Gastrocnemius medialis (tissue), 4 donors: ENCODE results near the gene ACHE. TPM values are rescaled to one million over a fixed set of nuclear protein-coding genes. Genes with fewer than 3 reads are reported as not detected.
A peak's percentile ranks its signal among the peaks of the same experiment; 100 is the strongest.

ENCODE experiments used
- ATAC-seq, 2 donors: fragments of 150-250 bp; one replicate each; pipeline ENCODE4 v1.9.1; 2016
- DNase-seq, 2 donors: peaks; one replicate each; pipeline ENCODE4 v3.0.0-alpha.2; 2019
- H3K27ac ChIP-seq, 4 donors: fragments of 200-600 bp; sonication (generic); 1 replicate in 1 of 4; 2 replicates in 3 of 4; pipeline ENCODE4 v1.5.1; 2016 to 2018; ENCODE audit warnings: mild to moderate bottlenecking in 2 of 4, moderate library complexity in 1 of 4
- H3K27me3 ChIP-seq, 3 donors: fragments of 200-600 bp; sonication (generic) in 2 of 3; 1 replicate in 1 of 3; 2 replicates in 2 of 3; pipeline versions ENCODE4 v1.5.1 to v1.6.0; 2016 to 2019; ENCODE audit warnings: mild to moderate bottlenecking in 1 of 3, moderate library complexity in 1 of 3
- H3K36me3 ChIP-seq, 2 donors: fragments of 200-600 bp; sonication (generic) in 1 of 2; one replicate each; pipeline ENCODE4 v1.5.1; 2017 to 2018
- H3K4me1 ChIP-seq, 2 donors: fragments of 200-600 bp; sonication (generic) in 1 of 2; one replicate each; pipeline ENCODE4 v1.5.1; 2016 to 2017; ENCODE audit warnings: mild to moderate bottlenecking in 2 of 2
- H3K4me3 ChIP-seq, 4 donors: fragments of 200-600 bp; sonication (generic) in 3 of 4; 1 replicate in 1 of 4; 2 replicates in 3 of 4; pipeline ENCODE4 v1.5.1; 2016 to 2019; ENCODE audit warnings: mild to moderate bottlenecking in 2 of 4
- H3K9me3 ChIP-seq, 3 donors: fragments of 200-600 bp; sonication (generic) in 2 of 3; 1 replicate in 1 of 3; 2 replicates in 2 of 3; pipeline ENCODE4 v1.5.1; 2016 to 2019
- POLR2A ChIP-seq, 2 donors: fragments of 450-650 bp; IDR thresholded peaks; one replicate each; pipeline ENCODE4 v1.6.1; 2017; ENCODE audit warnings: antibody characterized with exemption in 2 of 2, mild to moderate bottlenecking in 2 of 2, moderate library complexity in 2 of 2
- in situ Hi-C, 4 donors: fragments of 200-750 bp; cut with MboI; loops; one replicate each; pipeline versions ENCODE4 v1.15.0 to v1.8.0; 2017; ENCODE audit warnings: low sequenced_read_pairs in 4 of 4
- intact Hi-C: fragments of 100-400 bp; cut with DNase I; formaldehyde crosslinking; loops from one replicate; pipeline ENCODE4 v1.15.1; 2023; ENCODE audit warnings: low total_unique reads
- total RNA-seq, 4 donors: library from RNA; depleted of rRNA; stranded (reverse); fragments of >200 nt; gene quantifications; one replicate each; pipeline versions ENCODE4 v1.1.0 to v1.2.3, GENCODE V29; 2016
- TF ChIP-seq, protein P1 (sequence below), 5 experiments: fragments of 450-650 bp in 3 of 5; fragments of 200-600 bp in 2 of 5; sonication (generic) in 2 of 5; IDR thresholded peaks in 4 of 5; conservative IDR thresholded peaks in 1 of 5; 1 replicate in 4 of 5; 2 replicates in 1 of 5; pipeline ENCODE4 v1.5.1; 2016 to 2019; ENCODE audit warnings: antibody characterized with exemption in 5 of 5, mild to moderate bottlenecking in 3 of 5, moderate library complexity in 3 of 5

ACHE gene
- total RNA-seq, 4 donors from 2014 or later, result 6.5 to 59.5 (median 11.4) TPM

- no peaks in the 10 kb centered on the region for H3K36me3 ChIP-seq
- ATAC-seq, result peak; percentile 63 to 77
- H3K4me3 ChIP-seq, result peak within 1 kb of the TSS; percentile 57 to 66 (median 63)
- in situ Hi-C loops, result loop anchor here in 3 of 4 donors (10.0 to 25.0 kb wide), 5 partner anchors 155 to 430 kb away; partner anchors contain the start of genes POP7 (in 2 of the 3), SPACDR (in 2 of the 3), EPO (in 1 of the 3) and FBXO24 (in 1 of the 3)
- H3K27ac ChIP-seq, result peak within 1 kb of the TSS; percentile 80 to 84 (median 83)
- H3K27me3 ChIP-seq, result peaks cover 3 to 7% (median 7%) of the 10 kb centered on the region in 3 donors
- peaks cover 3 to 18% of the 10 kb centered on the region in 2 donors for H3K4me1 ChIP-seq
- intact Hi-C loops, result loop anchor here (10.0 kb wide), 1 partner anchor 252 kb away; the partner anchor contains the start of gene MOSPD3
- peak; percentile 72 to 76 for DNase-seq
- TF ChIP-seq, protein P1, sequence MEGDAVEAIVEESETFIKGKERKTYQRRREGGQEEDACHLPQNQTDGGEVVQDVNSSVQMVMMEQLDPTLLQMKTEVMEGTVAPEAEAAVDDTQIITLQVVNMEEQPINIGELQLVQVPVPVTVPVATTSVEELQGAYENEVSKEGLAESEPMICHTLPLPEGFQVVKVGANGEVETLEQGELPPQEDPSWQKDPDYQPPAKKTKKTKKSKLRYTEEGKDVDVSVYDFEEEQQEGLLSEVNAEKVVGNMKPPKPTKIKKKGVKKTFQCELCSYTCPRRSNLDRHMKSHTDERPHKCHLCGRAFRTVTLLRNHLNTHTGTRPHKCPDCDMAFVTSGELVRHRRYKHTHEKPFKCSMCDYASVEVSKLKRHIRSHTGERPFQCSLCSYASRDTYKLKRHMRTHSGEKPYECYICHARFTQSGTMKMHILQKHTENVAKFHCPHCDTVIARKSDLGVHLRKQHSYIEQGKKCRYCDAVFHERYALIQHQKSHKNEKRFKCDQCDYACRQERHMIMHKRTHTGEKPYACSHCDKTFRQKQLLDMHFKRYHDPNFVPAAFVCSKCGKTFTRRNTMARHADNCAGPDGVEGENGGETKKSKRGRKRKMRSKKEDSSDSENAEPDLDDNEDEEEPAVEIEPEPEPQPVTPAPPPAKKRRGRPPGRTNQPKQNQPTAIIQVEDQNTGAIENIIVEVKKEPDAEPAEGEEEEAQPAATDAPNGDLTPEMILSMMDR (IDR thresholded peaks at IDR 0.05 in 4 of 5, conservative IDR thresholded peaks at IDR 0.05 in 1 of 5), result no peak
- peak in 1 of 2 donors; percentile 10 for TF ChIP-seq POLR2A (IDR thresholded peaks at IDR 0.05)
- H3K9me3 ChIP-seq, result no peaks in the 10 kb centered on the region
Observed at GRCh38 chr7:100867040-100867775, 28.5 kb downstream of the ACHE start, which contains the start of gene TRIP6. Gene TRIP6 (plus strand): TSS chr7:100867387. CDS start chr7:100867498, 111 bp downstream.

- intact Hi-C loops, result loop anchor here (10.0 kb wide), 1 partner anchor 252 kb away; the partner anchor contains the start of gene MOSPD3
- Histone ChIP-seq H3K36me3 (no peaks in the 10 kb centered on the region), H3K4me3 (peak overlapping the region; percentile 57 to 66 (median 63)), H3K9me3 (no peaks in the 10 kb centered on the region), H3K4me1 (peaks cover 3 to 18% of the 10 kb centered on the region in 2 donors), H3K27me3 (peaks cover 3 to 7% (median 7%) of the 10 kb centered on the region in 3 donors), H3K27ac (peak overlapping the region; percentile 80 to 84 (median 83))
- TF ChIP-seq, protein P1 (IDR thresholded peaks at IDR 0.05 in 4 of 5, conservative IDR thresholded peaks at IDR 0.05 in 1 of 5), result no peak
- no peak for DNase-seq
- in situ Hi-C loops, result loop anchor here in 3 of 4 donors (10.0 to 25.0 kb wide), 5 partner anchors 154 to 429 kb away; partner anchors contain the start of genes POP7 (in 2 of the 3), SPACDR (in 2 of the 3), EPO (in 1 of the 3) and FBXO24 (in 1 of the 3)
- no peak for ATAC-seq
Observed at GRCh38 chr7:100866729-100867039, 29.0 kb downstream of the ACHE start.

DNA sequence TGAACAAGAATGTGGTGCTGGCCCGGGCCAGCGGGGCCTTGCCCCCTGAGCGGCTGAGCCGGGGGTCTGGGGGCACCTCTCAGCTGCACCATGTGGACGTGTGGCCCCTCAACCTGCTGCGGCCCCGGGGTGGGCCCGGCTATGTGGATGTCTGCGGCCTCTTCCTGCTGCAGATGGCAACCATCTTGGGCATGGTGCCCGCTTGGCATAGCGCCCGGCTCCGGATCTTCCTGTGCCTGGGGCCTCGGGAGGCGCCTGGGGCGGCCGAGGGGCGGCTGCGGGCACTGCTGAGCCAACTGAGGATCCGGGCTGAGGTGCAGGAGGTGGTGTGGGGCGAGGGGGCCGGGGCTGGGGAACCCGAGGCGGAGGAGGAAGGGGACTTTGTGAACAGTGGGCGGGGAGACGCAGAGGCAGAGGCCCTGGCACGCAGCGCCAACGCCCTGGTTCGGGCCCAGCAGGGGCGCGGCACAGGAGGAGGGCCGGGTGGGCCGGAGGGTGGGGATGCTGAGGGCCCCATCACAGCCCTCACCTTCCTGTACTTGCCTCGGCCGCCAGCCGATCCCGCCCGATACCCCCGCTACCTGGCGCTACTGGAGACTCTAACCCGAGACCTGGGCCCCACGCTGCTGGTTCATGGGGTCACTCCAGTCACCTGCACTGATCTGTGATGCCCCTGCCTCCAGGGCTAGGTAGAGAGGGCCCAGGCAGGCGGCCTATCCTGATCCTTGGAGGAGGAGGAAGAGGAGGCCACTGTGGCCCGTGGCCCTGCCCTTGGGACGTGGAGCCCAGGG, 29.6 kb downstream of the ACHE start:
- peak overlapping the region; percentile 80 to 84 (median 83) for H3K27ac ChIP-seq
- TF ChIP-seq, protein P1 (IDR thresholded peaks at IDR 0.05 in 4 of 5, conservative IDR thresholded peaks at IDR 0.05 in 1 of 5), result no peak
- no peak for TF ChIP-seq POLR2A (IDR thresholded peaks at IDR 0.05)
- no peaks in the 10 kb centered on the region for H3K36me3 ChIP-seq
- H3K9me3 ChIP-seq, result no peaks in the 10 kb centered on the region
- H3K27me3 ChIP-seq, result peaks cover 3 to 7% (median 7%) of the 10 kb centered on the region in 3 donors
- DNase-seq (peak in 1 of 2 donors; percentile 74), ATAC-seq (peak; percentile 18 to 26)
- intact Hi-C loops (loop anchor here (10.0 kb wide), 1 partner anchor 251 kb away; the partner anchor contains the start of gene MOSPD3), in situ Hi-C loops (loop anchor here in 3 of 4 donors (10.0 to 25.0 kb wide), 5 partner anchors 154 to 429 kb away; partner anchors contain the start of genes POP7 (in 2 of the 3), SPACDR (in 2 of the 3), EPO (in 1 of the 3) and FBXO24 (in 1 of the 3))
- H3K4me1 ChIP-seq, result peaks cover 3 to 18% of the 10 kb centered on the region in 2 donors
- H3K4me3 ChIP-seq, result peak overlapping the region; percentile 57 to 66 (median 63)

- Histone ChIP-seq H3K36me3 (no peaks in the 10 kb centered on the region), H3K4me3 (peak overlapping the region in 2 of 4 donors; percentile 65 to 66), H3K4me1 (peaks cover 3 to 18% of the 10 kb centered on the region in 2 donors), H3K27me3 (peaks cover 3 to 7% (median 7%) of the 10 kb centered on the region in 3 donors), H3K9me3 (no peaks in the 10 kb centered on the region), H3K27ac (no peak overlapping the region)
- intact Hi-C loops (loop anchor here (10.0 kb wide), 1 partner anchor 251 kb away; the partner anchor contains the start of gene MOSPD3), in situ Hi-C loops (loop anchor here in 3 of 4 donors (10.0 to 25.0 kb wide), 5 partner anchors 153 to 428 kb away; partner anchors contain the start of genes POP7 (in 2 of the 3), SPACDR (in 2 of the 3), EPO (in 1 of the 3) and FBXO24 (in 1 of the 3))
- ATAC-seq (no peak), DNase-seq (no peak)
- TF ChIP-seq, protein P1 (IDR thresholded peaks at IDR 0.05 in 4 of 5, conservative IDR thresholded peaks at IDR 0.05 in 1 of 5), result no peak
- TF ChIP-seq POLR2A (IDR thresholded peaks at IDR 0.05), result no peak
Observed at GRCh38 chr7:100865372-100865911, 30.2 kb downstream of the ACHE start.
